Hippocampal formation (tissue), 2 donors: ENCODE results near the gene ZSCAN20.

Source experiments
- DNase-seq, 2 donors: peaks; one replicate each; lab custom pipeline; 2025; lab: John Stamatoyannopoulos, UW

The ZSCAN20 gene

GRCh38 chr1:33443705-33444180, 28.7 kb upstream of the ZSCAN20 start:
- no peak for DNase-seq

DNA sequence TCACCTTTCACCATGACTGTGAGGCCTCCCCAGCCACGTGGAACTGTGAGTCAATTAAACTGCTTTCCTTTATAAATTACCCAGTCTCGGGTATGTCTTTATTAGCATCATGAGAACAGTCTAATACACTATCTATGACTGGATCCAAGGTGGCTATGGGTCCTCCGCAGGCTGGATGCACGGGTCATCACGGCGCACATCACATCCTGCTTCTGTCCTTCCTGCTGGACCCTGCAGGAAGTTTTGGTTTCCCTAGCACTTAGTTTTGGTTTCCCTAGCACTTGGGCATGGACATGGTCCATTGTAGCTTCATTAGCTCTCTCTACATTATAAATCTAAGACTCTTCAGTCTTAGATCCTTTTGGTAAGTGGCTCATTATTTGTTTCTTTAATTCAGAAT, 27.3 kb upstream of the ZSCAN20 start:
- no peak for DNase-seq

GRCh38 chr1:33446590-33446989, 25.9 kb upstream of the ZSCAN20 start:
- no peak for DNase-seq

GRCh38 chr1:33454646-33455282, 17.7 kb upstream of the ZSCAN20 start:
- no peak for DNase-seq

DNA sequence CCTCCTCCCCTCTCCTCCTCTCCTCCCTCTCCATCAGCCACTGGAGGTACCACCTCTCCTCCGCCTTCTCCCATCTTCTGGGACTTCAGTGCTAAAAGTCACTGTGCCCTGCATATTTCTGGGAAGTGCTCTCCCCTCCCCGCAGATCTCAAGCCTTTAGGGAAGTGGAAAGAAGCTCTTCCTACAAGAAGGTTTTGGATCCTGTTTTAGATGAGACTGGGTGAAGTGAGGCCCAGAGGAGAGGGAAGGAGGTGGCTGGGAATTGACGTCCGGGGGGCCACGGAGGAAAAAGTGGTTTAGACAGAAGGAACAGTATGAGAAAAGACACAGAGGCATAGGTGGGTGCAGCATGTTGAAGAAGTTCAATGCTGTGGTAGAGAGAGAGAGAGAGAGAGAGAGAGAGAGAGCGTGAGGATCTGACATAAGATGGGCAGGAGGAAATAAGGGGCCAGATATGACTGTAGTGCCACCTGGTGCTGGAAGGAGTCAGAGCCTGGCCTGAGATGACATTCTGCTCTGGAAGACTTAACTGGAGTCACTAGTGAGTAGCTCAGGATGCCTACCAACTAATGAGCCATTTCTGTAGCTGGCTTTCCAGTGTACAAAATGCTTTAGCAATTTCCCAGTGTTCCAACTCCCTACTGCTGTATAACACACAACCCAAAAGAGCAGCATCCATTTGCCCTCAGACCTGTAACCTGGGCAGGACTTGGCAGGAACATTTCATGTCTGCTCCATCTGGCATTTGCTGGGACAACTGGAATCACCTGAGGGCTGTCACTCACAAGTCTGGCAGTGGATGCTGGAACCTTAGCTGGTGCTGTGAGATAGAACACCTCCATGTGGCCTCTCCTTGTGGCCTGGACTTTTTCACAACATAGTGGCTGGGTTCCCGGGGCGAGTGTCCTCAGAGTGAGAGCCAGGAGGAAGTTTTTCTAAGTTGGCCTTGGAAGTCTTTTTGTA, 16.6 kb upstream of the ZSCAN20 start:
- DNase-seq: peak; percentile 47 to 70

DNA sequence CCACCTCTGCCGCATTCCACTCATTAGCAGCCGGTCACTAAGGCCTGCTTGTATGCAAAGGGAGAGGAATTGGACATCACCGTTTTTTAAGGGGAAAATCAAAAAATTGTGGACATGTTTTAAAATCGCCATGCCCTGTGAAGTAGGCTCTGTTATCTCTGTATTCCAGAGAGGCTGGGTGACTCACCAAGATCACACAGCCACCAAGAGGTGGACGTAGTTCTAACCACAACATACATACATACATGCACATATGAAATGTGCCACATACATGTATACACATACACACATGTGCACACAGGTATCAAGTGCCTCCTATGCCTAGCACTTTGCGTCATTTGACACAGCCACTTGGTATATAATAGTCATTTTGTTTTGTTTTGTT, 16.0 kb upstream of the ZSCAN20 start:
- DNase-seq: no peak

GRCh38 chr1:33459691-33460090, 12.8 kb upstream of the ZSCAN20 start:
- no peak for DNase-seq

- no peak for DNase-seq
Measured at GRCh38 chr1:33460144-33460543, 12.3 kb upstream of the ZSCAN20 start.

GRCh38 chr1:33460947-33461629, 11.4 kb upstream of the ZSCAN20 start:
- DNase-seq: peak; percentile 28 to 36

- no peak for DNase-seq
Measured at GRCh38 chr1:33462405-33463164, 9.9 kb upstream of the ZSCAN20 start.

DNA sequence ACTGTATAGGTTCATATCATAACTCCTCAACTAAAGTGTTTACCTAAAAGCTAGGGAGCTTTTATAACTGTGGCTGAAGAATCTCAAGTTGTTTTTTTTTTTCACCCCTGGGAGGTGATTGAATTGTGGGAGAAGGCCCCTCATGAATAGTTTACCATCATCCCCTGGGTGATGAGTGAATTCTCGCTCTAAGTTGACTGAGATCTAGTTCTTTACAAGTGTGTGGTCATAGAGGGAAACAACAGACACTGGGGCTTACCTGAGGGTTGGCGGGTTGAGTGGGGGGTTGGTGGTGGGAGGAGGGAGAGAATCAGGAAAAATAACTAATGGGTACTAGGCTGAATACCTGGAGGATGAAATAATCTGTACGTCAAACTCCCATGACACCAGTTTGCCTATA, 7.9 kb upstream of the ZSCAN20 start:
- no peak for DNase-seq

DNA sequence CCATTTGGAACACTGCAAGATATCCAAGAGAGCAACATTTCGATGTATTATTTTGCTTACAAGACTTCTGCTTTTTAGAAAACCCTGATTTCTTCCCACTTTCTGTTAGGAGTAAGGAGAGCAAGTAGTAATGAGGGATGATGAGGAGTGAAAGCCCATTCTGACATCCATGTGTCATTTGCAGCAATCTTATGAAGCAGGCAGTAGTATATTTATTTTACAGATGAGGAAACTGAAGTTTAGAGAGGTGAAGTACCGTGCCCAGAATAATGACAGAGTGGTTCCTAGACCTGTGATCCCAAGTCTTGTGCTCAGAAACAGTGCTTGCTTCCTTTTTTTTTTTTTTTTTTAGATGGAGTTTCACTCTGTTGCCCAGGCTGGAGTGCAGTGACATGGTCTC, 7.1 kb upstream of the ZSCAN20 start:
- no peak for DNase-seq

- peak in 1 of 2 donors; percentile 9 for DNase-seq
Measured at GRCh38 chr1:33466159-33466558, 6.3 kb upstream of the ZSCAN20 start.

- DNase-seq: peak in 1 of 2 donors; percentile 6
Measured at GRCh38 chr1:33468011-33468410, 4.4 kb upstream of the ZSCAN20 start.

DNA sequence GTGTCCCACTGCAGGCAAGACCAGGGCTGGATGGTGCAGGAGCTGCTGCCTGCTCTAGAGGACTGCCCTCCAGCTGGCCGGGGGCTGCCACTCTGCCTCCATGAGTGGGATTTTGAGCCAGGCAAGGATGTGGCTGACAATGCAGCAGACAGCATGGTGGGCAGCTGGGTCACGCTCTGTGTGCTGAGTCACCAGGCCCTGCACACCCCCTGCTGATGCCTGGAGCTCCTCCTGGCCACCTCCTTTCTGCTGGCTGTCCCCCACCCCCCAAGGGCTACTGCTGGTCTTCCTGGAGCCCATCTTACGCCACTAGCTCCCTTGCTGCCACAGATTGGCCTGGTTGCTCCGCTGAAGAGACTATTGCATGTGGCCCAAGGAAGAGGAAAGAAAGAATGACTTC, 3.9 kb upstream of the ZSCAN20 start:
- DNase-seq: no peak

- peak in 1 of 2 donors; percentile 8 for DNase-seq
Measured at GRCh38 chr1:33468967-33469366, 3.5 kb upstream of the ZSCAN20 start.

DNA sequence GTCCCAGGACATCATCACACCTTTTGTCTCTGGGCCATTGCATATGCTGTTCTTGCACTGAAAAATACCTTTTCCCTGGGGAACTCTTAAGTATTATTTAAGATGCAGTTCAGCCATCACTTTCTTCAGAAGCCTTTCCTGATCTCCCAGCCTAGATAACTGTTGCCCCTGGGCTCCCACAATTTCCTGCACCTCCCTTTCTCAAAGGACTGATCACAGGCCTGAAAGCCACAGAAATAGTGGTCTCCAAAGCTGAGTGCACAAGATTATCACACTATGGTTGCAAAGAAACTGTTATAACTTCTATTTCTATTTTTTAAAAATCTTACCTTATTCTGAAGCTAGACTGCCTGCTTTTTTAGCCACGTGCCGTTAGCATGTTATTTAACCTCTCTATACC, 2.8 kb upstream of the ZSCAN20 start:
- no peak for DNase-seq

- DNase-seq: peak; percentile 76 to 93
Measured at GRCh38 chr1:33470495-33471012, 1.9 kb upstream of the ZSCAN20 start.

DNA sequence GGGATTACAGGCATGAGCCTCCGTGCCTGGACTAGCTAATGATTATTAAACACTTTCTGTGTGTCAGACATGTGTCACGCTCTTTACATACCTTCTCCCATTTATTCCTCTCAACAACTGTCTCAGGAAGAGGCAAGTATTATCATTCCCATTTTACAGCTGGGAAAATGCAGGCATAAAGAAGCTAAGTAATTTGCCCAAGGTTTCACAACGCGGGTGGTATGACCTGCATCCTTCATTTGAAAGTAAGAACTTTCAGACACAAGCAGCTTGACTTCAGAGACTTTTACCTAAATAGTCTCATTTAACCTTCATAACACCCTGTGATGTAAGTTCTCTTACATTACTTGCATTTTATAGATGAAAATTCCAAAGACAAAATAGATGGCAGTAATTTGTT, 1.0 kb upstream of the ZSCAN20 start:
- DNase-seq: no peak

GRCh38 chr1:33473900-33474299, 1.5 kb downstream of the ZSCAN20 start:
- no peak for DNase-seq

GRCh38 chr1:33477451-33477850, 5.0 kb downstream of the ZSCAN20 start:
- DNase-seq: no peak

DNA sequence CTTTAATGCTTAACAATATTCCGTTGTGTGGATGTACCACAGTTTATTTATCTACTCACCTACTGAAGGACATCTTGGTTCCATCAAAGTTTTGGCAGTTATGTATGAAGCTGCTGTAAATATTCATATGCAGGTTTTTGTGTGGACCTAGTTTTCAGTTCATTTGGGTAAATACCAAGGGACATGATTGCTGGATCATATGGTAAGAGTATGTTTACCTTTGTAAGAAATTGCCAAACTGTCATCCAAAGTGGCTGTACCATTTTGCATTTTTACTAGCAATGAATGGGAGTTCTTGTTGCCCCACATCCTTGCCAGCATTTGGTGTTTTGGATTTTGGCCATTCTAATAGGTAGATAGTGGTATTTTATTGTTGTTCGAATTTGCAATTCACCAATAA, 10.0 kb downstream of the ZSCAN20 start:
- no peak for DNase-seq
